ENCODE data around the gene LMAN2.
"Not testable (repeated sequence)": the region's sequence is repeated elsewhere in the genome, so short reads cannot be mapped to it uniquely, and the experiment has no call there.

The LMAN2 gene

DNA sequence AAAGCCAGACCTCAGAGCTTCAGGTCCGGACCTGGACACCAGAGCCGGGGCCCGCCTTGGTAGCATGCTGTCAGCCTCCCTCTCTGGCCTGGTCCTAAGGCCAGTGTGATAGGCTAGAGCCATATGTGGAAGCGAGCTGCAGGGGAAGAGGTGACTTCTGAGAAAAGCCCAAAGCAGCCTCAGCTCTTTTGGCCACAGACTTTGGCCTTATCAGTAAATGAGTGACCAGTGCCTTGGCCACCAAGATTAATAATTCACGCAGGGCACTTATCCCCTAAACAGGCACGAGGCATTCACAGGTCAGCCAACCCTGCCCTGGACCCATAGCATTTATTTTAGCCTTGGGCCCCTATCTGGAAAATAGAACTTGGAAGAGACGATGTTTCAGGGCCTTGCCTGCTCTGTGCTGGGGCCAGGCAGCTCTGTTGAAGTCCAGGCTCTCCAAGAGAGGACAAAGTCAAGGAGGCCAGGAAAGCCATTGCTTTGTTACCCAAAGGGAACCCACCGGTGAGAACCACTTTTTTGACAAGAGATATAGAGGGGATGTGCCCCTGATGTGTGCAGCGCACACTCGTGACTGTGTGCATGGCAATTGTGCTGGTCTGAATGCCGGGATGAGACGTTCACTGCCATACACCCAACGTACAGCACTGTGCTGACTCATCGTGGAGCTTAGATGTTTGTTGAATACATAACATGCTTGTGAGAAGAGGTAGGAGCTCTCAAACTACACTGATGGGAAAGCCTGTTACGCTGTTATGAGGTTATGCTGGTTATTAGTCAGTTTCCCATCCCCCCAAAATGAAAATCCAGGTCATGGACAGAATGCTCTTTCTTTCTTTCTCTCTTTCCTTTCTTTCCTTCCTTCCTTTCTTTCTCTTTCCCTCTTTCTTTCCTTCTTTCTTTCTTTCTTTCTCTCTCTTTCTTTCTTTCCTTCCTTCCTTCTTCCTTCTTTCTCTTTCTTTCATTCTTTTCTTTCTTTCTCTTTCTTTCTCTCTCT lies 27.7 kb upstream of the LMAN2 start:
- no peak for DNase-seq (ENCODE audit: low read depth)

DNA sequence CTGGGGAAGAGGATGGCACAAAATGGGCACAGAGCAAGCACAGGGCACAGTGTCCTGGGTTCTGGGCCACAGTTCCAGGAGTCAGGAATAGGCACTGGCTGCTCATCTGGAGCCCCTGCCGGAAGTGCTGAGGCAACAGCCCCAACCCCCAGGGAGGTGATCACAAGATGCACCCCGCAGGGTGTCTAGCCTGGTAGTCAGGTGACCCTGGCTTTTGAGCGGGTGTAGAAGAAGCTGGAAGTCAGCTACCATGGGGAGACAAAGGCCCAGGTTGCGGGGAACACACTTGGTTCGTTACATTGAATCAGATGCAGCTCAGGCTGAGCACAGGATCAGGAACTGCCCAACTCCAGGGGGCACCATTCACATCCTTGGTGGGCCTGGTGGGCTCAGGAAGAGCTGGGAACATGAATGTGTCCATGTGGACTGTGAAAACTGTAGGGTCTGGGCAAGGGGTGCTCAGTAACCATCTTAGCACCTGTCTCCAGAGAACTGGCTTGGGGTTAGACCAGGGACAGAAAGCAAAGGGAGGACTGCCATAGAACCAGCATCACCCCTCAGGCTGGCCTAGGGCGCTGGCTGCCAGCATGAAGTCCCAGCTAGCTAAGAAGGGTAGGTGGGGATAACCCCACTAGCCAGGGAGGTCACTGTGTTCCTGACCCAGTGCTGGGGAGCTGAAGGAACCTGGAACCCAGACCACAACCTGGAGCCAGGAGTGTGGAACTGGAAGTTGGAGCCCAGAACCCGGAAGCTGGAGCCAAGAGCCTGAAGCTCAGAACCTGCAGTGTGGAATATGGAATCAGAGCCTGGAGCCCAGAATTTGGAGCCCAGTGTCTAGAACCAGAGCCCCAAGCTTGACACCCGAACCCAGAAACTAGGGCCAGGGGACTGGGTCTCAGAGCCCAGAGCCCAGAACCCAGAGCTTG lies 26.6 kb upstream of the LMAN2 start:
- no peak for DNase-seq (ENCODE audit: low read depth)

DNA sequence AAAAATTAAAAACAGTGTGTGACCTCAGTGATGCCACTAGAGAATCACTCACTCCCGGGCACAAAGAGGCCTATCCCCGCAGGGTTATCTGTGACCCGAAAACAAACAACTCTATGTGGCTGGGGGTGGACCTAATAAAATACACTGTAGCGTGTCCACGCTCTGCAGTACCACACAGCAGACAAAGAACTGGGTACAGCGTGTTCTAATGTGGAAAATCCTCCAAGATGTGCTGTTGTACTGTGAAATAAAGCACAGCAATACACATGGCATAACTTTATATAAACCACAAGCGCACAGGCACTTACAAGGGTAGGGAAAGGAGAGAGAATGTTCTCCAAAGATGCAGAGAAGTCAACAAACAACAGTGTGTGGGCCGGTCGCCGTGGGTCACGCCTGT lies 24.6 kb upstream of the LMAN2 start:
- DNase-seq (ENCODE audit: low read depth): no peak

DNA sequence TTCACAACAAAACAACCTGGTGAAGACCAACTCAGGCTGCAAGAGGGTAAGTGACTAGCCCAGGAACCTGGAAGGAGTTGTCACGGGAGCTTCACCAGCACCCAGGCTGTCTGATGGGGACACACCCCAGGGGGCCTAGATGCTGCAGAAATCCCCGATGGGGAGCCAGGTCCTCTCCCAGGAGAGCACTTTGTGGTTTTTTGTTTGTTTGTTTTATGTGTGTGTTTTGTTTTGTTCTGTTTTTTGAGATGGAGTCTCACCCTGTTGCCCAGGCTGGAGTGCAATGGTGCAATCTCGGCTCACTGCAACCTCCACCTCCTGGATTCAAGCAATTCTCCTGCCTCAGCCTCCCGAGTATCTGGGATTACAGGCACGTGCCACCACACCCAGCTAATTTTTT lies 24.0 kb upstream of the LMAN2 start:
- not testable (repeated sequence) for DNase-seq (ENCODE audit: low read depth)

DNA sequence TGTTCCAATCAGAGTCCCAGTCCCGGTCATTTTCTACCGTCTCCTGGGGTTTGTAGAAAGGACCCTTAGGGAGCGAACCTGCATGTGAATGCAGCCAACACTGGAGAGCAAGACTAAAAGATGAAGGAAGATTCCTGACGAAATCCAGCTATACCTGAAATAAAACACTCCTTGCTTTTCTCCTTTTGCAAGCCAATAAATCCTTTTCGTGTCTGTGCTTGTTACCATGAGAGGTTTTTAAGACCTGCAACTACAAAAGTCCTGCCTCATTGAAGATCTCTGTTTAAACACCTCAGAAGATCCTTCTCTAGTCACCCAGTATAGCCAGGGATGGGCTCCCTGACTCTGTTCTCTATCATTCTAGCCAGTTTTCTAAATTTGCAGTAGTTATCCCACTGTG lies 22.7 kb upstream of the LMAN2 start:
- DNase-seq (ENCODE audit: low read depth): no peak

DNA sequence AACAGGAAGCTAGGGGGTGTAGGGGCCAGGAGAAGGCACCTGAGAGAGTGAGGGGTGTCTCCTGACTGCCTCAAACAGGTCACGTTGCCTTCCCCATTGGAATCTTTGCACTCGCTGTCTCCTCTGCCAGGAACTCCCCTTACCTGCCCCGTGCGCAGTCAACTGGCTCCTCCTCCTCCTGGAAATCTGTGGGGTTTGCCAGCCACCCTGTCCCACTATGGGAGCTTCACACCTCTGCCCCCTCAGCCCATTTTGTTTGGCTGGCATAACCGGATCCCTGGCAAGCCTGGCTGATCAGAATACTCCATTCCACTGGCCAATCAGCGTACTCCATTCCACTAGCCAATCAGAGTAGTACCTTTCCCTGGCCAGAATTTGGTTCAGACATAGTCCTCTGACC lies 22.3 kb upstream of the LMAN2 start:
- no peak for DNase-seq (ENCODE audit: low read depth)

DNA sequence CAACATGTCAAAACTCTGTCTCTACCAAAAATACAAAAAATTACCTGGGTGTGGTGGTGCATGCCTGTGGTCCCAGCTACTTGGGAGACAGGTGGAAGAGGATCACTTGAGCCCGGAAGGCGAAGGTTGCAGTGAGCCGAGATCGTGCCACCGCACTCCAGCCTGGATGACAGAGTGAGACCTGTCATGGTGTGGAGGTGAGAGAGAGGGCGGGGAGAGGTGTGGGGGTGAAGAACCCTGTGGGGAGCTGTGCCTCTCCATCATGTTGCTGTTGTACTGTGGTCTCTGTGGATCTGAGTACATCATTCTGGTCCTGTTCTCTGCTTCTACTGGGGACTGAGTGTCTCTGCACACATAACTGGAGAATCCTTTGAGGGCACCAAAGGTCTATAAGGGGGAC lies 21.4 kb upstream of the LMAN2 start:
- DNase-seq (ENCODE audit: low read depth): no peak

DNA sequence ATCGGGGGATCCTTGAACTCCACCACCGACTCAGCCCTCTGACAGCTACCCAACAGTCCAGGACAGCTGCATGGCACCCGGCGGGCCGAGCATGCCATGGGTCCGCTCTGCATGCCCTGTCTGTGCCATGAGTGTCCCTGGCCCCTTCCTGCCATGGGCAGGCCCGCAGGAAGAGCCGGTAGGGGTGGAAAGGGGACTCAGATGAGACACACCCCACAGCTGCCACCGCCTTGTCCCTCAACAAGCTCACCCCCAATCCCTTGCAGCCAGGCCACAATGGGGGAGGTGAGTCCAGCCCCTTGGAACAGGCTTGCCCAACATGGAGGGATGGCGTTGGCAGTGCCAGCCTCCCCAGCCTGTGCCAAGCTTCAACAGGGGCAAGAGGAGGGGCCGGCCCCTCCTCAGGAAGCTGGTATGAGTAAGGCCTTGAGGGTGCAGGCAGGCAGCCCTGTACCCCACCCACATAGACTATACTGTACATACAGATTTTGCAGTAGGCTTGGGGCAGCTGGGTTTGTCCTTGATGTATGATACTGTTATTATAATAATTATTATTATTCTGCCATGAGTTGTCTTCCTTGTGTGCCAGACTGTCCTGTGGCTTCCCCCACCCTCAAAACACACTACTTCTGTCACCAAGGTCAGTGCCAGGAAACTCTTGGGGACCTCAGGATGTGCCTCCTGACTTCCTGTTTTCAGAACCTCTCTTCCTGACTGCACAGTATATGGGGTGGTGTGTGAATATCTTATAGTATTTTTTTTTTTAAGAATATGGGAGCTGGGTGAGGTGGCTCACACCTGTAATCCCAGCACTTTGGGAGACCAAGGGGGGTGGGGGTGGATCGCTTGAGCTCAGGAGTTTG lies 20.8 kb upstream of the LMAN2 start:
- no peak for DNase-seq (ENCODE audit: low read depth)

DNA sequence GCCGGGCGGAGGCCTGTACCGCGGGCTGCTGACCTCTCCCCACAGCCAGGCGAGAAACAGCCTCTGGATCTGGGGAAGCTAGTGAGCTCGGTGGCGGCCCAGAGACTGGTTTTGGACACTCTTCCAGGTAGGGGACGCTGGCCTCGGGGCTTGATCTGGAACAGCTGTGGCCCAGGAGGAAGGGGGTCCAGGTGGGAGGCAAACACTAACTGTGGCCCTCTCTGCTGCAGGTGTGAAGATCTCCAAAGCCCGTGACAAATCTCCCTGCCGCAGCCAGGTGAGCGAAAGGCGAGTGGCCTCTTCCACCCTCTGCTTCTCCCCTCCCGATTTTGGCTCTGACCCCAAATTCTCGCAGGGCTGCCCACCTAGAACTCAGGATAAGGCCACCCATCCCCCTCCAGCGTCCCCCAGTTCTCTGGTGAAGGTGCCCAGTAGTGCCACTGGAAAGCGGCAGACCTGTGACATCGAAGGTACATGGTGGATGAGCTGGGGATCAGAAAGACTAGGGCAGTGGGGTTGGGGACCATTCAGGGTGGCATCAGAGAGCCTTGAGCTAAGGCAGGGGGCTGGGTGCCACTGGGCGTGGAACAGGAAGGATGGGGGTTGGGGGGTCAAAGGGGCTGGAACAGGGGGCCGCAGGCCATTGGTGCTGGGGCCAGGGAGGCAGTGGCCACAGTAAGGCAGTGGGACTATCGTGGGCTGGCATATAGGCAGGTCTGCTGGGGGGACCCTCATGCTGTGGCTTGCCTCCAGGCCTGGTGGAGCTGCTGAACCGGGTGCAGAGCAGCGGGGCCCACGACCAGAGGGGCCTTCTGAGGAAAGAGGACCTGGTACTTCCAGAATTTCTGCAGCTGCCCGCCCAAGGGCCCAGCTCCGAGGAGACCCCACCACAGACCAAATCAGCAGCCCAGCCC lies 19.9 kb upstream of the LMAN2 start:
- DNase-seq (ENCODE audit: low read depth): no peak

DNA sequence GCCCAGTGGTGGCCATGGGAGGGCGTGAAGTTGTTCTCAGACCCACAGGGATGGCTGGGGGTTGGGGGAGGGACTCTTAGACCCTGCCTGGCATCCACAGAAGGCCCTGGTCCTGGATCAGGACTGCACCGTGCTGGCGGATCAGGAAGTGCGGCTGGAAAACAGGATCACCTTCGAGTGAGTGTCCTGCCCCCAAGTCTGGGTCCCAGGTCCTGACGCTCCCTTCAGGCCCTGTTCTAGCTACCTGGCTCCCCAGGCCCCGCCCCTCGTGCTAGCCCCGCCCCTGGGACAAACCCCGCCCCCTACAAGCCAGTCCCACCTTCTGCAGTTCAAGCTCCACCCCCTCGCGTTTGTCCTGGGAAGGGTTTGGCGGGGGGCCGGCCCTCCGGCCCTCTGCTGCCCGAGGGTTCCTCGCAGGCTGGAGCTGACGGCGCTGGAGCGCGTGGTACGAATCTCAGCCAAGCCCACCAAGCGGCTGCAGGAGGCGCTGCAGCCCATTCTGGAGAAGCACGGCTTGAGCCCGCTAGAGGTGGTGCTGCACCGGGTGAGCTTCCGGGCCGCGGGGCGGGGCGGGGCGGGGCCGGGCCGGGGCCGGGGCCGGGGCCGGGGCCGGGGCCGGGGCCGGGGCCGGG lies 19.1 kb upstream of the LMAN2 start:
- peak; percentile 73 for DNase-seq (ENCODE audit: low read depth)

DNA sequence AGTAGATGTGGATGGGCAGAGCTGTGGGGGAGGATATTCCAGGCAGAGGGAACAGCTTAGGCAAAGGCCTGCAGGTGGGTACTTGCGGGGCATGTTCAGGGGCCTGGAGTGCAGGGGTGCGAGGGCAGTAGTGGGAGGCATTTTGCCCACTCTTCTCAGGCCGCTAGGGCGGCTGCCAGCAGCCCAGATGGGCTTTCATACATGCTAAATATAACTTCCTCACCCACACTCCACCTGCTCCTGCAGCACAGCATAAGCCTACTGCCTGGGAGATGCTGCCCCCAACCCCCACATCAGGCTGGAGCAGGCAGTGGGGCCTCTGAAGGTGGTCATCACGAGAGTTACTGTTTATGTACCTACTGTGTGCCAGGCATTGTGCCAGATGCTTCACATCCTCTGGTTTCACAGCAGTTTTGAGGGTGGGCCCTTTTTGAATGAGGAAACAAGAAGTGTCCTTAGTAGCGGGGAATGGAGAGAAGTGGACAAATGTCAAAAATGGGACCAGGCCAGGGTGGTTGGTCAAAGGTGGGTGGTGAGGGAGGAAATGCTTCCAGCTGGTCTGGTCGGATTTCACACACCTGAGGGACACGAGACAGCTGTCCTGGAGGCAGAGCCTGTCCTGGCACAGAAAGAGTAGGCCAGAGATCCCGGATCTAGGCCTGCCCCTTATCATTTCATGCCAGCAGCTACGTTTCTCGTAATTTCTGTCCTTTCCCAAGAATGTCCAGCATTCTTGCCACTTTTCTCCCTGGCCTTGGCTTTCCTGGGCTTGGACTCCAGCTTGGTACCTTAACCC lies 18.4 kb upstream of the LMAN2 start:
- DNase-seq (ENCODE audit: low read depth): no peak

DNA sequence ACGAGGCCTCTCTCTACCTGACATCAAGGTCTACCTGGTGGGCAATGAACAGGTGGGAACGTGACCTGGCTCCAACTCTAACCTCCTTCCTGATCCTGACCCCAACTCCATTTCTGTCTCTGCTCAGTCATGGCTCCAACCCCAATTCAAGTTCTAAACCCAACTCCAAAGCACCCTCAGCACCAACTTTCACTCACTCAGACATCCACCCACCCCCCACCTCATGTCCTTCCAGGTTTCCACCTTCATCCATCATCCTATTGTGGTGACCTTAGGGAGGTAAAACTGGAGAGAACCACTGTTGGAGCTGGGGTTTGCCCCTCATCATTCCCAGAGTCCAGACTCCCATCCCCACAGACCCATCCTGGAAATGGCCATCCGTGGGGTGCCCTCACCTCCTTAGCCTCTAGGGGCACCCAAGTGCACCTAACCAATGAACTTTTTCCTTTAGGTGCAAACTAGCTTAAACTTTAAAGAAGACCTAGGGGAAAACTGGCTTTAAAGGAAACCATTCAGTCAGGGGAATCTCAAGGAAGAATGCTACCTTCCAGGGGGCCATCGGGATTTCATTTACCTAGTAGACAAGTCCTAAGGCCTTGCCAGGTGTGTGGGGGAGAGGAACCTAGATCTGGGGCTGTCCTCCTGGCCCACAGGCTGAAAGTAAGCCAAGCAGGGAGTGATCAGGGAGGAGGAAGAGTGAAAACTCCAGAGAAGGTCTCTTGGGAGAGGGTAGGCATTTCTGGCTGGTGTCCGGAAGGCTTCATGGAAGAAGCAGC lies 17.6 kb upstream of the LMAN2 start:
- no peak for DNase-seq (ENCODE audit: low read depth)

DNA sequence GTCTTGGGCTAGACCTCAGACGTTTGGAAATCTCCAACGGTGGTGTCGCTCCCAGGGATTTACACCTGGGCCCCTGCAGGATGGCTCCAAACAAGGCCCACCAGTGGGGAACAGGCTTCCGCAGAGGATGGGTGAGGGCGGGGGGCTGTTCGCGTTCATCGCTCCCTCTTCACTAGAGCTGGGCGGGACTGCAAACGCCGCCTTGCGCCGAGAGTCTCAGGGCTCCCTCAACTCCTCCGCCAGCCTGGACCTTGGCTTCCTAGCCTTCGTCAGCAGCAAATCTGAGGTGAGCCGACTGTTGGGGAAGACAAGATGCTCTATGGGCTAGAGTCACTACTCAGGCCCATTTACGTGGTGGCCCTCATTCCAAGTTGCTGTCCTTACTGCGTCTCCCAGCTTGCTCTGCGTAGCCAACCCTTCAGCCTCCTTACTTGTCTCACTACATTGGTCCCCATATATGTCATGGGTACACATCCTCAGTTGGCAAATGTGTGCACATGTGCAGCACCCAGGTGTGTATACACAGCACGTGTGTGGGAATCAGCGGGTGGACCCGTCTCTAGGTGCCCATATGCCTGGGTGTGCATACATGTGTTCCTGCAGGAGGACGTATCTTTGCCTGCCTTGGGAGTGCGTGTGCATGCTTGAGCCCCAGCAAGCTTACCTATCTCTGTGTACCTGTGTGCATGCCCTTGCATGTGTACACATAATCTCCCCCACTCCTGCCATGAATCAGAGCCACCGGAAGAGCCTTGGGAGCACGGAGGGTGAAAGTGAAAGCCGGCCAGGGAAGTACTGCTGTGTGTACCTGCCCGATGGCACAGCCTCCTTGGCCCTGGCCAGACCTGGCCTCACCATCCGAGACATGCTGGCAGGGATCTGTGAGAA lies 16.8 kb upstream of the LMAN2 start:
- DNase-seq (ENCODE audit: low read depth): no peak

DNA sequence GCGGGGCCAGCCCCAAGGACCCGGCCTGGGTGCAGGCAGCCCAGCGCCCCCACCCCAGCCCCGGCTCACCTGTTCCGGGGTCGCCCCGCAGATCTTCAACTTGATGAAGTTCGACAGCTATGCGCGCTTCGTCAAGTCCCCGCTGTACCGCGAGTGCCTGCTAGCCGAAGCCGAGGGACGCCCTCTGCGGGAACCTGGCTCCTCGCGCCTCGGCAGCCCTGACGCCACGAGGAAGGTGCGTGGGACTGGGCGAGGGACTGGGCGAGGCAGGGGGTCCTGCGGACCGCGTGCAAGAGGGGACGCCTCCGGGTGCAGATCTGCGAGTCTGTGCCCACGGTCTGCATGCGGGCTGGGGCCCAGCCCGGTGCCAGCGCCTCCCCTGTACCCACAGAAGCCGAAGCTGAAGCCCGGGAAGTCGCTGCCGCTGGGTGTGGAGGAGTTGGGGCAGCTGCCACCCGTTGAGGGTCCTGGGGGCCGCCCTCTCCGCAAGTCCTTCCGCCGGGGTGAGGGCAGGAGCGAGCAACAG lies 15.9 kb upstream of the LMAN2 start:
- no peak for DNase-seq (ENCODE audit: low read depth)

DNA sequence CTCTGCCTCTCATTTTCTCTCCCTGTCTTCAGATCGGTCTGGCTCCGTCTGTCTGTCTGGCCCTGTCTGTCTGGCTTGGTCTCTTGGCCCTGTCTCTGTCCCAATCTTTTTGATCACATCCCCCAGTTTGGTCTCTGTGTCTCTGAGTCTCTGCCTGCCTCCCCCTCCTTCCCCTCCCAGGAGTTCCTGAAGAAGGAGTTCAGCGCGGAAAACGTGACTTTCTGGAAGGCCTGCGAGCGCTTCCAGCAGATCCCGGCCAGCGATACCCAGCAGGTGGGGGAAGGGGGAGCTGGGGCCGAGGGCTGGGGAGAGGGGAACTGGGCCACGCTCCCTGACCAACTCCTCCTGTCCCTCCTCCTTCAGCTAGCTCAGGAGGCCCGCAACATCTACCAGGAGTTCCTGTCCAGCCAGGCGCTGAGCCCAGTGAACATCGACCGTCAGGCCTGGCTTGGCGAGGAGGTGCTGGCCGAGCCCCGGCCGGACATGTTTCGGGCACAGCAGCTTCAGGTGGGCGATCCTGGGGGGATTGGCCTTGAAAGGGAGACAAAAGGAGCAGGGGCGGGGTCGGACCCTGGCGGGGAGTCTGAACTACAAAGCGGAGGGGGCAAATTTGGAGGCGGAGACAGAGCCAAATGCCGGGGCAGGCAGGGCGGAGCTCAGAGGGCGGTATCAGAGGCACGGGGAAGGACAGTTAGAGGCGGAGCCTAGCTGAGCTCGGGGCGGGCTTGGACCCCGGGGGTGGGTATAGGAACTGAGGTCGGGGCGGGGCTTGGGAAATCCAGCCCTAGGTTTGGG lies 15.3 kb upstream of the LMAN2 start:
- no peak for DNase-seq (ENCODE audit: low read depth)

DNA sequence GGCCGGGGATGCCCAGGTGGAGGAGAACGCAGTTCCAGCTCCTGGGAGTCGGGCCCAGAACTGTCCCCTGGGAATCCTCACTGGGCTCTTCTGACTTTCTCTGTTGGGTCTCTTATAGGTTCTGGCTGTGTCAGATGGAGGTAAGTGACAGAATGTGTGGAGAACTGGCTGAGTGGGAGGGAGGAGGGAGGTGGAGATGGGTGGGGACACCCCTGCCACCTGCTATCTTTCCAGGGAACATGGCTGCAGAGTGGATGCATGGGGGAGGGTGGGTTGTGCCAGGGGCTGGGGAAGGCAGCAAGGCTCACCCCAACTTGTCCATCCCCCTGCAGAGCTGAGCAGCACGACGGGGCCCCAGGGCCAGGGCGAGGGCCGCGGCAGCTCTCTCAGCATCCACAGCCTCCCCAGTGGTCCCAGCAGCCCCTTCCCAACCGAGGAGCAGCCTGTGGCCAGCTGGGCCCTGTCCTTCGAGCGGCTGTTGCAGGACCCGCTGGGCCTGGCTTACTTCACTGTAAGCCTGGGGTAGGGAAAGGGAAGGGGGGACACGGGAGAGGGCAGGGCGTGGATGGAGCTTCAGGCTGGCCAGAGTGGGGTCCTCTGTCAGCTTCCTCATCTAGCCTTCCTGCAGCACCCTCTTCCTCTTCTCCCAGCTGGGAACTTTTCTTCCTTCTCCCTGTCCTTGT lies 14.5 kb upstream of the LMAN2 start:
- DNase-seq (ENCODE audit: low read depth): no peak
